ENCODE measurements around the gene FAM131C.
A peak's percentile ranks its signal among the peaks of the same experiment; 100 is the strongest.

Gene FAM131C

DNA sequence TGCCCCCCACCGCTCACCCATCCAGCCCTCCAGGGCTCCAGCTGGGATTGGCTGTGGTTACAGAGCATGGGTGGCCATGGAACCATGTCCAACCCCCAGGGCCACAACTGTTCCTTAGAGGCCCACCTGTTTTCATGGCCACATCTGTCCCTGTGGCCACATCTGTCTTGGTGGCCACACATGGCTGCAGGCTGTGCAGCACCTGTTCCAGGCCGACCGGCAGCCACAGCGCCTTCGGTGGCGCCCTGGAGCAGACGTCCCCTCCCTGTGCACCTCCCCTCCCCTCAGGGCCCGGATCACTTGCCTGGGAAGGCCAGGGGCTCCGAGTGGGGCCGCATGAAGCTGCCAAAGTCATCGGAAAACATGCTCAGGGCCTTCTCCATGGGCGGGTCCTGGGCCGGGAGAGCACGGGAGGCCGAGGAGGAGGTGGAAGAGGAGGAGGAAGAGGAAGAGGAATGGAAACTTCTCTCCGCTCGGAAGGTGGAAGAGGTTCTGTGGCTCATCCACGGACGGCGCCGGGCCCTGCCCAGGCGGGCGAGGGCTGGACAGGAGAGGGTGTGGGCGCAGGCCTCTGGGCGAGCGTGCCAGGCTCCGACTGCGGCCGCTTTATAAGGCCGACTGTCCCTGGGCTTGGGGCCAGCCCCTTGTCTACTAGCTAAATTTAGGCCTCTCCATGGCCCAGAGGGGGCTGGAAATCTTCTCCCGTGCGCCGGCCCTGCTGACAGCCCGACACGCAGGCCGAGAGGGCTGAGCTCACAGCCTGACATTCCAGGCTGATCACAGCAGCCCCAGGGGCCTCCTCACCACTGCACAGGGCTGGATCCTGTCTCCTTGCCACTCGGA lies 55.8 kb downstream of the FAM131C start, which contains the start of gene HSPB7:
TSS of gene HSPB7 (minus strand) at position 583 of the 843 bp plus-strand sequence. CDS start at position 503, 80 bp downstream.
- no peak for DNase-seq (ENCODE audit: low read depth in 1 of 2, low spot score in 1 of 2)

DNA sequence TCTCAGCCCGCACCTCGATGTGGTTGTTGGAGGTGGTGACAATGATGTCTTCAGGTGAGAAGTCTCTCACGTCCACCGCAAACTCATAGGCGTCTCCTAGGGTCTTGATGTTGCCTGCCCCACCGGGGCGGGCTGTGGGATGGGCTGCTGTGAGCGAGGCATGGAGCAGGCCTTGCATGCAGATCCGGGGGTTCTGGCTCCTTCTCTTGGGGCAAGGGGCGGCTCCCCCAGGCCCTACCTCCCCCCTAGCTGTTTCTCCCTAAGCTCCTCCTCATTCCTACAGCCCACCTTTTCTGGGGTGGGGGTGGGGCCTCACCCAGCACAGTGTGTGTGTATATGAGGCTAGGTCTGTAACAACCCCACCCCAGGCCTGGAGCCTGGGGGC lies 56.4 kb downstream of the FAM131C start:
- DNase-seq (ENCODE audit: low read depth in 1 of 2, low spot score in 1 of 2), result no peak

DNA sequence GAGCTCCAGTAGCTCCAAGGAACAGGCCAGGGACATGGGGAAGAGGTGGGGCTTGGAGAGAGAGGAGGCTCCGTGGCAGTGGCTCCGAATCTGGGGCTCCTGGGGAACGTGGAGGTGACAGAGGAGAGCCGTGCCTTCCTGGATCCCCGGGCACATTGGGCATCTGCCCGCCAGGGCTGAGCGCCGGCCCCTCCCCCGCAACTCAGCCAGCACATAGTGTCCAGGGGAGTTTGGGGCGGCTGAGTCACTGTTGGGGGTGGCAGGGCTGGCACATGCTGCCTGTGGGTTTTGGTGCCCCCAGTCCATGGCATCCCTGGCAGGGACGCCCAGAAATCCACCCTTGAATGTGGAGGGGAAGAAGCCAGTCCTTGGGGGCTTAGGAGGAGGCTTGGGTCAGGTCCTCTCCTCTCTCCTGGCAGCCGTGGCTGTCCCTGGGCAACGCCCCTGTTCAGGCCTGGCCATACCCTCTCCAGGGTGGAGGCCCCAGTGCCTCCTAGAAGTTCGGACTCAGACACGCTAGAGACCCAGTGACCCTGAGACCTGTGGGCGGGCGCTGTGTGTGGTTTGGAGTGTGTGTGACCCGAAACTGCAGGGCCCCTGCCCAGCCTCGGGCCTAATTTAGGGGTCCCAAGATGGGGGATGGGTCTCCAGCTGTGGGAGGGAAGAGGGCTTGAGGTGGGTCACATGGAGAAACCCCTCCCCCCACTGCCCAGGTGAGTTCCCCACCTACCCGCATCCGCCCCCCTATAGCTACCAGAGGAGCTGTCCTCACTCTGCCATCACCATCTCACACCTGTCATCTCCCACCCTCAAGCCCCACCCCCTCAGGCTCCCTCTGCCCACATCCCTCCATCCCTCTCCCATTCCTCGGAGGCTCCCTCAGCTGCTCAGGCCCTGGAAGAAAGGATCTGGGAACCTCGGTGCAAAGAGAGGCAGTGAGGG lies 57.2 kb downstream of the FAM131C start:
- no peak for DNase-seq (ENCODE audit: low read depth in 1 of 2, low spot score in 1 of 2)

DNA sequence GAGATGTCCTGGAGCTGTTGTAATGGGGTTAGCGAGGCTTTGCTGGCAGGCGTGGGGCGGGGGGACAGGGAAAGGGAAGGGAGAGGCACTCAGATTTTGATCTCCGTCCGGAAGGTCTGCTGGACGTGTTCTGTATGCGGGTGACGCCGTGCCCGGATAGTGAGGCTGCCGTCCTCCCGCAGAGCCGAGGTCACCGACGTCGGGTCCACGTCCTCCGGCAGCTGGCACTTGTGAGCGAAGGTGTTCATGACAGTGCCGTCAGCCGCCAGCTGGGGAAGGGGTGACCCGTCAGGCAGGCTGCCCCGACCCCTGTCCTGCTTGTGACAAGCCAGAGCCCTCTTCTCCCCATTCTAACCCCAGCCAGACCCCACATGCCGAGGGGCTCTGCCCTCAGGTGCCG lies 58.0 kb downstream of the FAM131C start:
- DNase-seq (ENCODE audit: low read depth in 1 of 2, low spot score in 1 of 2), result no peak

DNA sequence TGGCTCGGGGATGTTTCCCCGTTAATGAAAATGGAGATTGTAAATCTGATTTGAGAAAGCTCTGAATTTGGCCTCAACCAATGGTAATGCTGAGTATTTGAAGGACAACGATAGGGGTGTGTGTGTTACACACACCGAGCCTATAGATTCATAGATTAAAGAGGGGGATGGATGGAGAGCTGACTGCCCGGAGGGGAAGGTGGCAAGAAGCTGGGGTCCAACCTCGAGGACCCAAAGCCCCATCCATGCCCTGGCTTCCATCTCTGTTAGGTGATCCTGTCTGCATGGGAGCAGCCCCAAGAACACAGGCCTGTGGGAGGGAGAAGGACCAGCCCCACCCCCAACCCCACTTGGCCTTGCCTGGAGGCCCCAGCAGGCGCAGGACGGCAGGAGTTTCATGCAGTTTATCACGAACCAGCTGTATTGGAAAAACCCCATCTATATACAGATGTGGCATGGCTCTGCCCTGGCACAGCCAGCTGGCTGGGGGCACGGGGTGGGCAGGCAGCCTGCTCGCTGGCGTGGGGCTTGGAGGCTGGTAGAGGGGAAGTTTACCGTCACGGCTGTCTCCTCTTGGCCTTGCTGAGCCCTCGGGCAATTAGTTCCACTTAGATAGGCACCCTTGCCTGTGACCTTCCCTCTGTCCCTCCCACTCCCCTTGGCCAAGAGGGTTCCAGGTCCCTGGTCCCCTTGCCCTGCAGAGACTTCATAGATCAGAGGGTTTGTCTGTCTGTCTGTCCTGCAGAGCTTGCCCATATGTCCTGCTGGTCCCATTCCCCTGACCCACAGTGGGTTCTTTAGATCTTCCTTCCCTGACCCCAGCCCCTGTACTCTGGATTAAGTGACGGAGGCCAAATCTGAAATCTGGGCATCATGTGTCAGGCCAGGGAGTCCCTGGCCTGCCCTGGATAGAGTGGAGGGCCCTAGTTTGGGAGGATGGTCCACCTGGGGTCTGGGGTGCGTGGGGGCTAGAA lies 58.7 kb downstream of the FAM131C start:
- no peak for DNase-seq (ENCODE audit: low read depth in 1 of 2, low spot score in 1 of 2)

DNA sequence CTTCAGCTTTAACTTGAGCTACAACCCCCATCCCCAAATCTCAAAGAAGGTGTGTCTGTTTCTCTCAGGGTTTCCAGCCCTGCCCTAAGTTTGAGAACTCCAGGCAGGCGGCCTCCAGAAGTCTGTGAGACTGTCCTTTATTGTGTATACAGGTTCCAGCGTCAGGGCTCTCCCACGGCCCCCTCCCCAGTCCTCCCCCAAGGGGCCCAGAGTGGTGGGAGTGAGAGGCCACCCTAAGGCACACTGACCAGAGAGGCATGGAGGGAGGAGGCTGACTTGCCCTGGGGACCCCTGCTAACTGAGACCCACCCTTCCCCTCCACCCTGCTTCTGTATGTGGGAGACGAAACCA lies 59.6 kb downstream of the FAM131C start:
- no peak for DNase-seq (ENCODE audit: low read depth in 1 of 2, low spot score in 1 of 2)

DNA sequence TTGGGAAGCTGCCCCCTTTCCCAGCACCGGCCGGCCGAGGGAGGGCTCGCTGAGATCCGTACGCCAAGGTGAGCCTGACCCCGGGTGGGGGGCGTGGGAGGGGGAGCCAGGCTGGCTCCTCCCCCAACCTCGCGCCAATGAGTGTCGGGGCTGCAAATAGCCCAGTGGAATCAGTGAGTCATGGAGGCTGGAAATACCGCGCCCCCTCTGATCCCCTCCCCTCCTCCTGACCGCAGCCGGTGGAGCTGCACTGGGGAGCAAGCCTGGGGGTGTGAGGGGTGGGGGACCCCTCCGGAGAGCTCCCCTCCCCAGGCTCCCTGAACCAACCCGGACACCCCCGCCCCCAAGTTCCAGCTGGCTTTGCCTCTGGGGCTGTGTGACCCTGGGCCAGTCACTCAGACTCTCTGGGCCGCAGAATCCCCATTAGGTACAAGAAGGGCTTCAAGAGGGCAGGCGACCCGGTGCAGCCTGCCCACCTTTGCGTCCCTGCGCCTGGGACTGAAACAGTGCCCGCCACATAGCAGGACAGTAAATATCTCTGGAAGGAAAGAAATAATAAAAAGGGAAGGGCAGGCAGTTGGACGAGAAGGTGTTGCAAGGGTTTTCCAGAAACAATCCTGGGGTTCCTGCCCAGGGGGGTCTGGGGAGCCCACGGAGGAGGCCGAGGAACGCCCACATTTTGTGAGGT lies 60.1 kb downstream of the FAM131C start:
- DNase-seq (ENCODE audit: low read depth in 1 of 2, low spot score in 1 of 2), result peak in 1 of 2 donors; percentile 22

DNA sequence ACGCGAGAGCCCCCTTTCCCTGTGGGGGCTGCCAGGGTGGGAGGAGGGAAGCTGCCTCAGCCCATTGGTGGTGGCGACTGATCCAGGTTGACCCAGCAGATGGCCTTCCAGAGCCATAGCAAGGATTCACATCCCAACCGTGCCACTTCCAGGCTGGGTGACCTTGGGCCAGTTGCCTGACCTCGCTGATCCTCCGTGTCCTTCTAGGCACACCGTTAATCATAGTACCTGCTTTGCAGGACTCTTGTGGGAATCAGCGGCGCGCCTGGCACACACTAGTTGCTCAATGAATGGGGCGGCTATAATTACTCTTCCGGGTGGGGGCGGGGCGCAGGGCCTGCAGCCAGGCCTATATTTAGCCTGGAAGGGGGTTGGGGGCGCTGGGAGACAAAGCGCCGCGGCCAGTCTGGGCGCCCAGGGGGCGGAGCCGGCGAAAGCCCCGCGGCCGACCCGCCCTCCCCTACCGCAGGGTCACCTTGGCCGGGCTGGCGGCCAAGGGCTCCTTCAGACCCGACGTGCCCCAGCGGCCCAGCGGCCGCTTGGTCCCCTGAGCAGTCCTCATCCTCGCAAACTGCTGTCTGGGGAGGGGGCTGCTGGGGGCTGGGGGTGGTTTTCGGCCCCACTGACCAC lies 60.7 kb downstream of the FAM131C start:
- DNase-seq (ENCODE audit: low read depth in 1 of 2, low spot score in 1 of 2), result no peak

DNA sequence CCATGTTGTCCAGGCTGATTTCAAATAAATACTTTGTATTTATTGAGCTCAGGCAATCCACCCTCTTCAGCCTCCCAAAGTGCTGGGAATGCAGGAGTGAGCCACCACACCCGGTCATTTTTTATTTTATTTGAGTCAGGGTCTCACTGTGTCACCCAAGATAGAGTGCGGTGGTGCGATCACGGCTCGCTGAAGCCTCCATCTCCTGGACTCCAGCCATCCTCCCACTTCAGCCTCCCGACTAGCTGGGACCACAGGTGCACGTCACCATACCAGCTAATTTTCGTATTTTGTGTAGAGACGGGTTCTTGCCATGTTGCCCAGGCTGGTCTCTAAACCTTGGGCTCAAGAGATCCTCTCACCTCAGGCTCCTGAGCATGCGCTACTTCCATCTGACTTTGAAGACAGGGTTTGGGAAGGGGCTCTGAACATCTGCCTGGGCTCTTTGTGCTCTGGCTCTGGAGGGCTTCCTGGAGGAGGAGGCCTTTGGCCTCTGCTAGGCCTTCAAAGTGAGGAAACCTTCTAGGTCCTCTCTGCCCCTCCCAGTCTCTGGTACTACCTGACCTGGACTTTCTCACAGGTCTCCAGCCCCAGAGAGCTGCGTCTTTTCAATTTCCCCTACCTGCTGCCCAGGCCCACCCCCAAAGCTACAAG lies 61.4 kb downstream of the FAM131C start:
- DNase-seq (ENCODE audit: low read depth in 1 of 2, low spot score in 1 of 2), result no peak

DNA sequence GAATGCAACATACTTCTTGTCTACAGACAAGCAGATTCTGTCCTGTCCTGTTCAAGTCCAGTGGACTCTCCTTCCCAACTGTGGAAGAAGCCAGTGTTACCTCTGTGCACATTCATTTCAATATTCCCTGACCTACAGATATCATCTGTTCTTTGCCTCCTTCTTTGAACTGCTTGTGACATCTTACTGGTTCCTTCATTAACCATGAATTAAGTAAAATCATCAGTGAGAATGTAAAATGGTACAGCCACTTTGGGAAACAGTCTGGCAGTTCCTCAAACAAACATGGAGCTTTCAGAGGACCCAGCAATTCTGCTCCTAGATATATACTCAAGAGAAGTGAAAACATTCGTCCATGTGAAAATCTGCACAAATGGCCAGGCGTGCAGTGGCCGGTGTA lies 62.6 kb downstream of the FAM131C start:
- DNase-seq (ENCODE audit: low read depth in 1 of 2, low spot score in 1 of 2), result no peak

DNA sequence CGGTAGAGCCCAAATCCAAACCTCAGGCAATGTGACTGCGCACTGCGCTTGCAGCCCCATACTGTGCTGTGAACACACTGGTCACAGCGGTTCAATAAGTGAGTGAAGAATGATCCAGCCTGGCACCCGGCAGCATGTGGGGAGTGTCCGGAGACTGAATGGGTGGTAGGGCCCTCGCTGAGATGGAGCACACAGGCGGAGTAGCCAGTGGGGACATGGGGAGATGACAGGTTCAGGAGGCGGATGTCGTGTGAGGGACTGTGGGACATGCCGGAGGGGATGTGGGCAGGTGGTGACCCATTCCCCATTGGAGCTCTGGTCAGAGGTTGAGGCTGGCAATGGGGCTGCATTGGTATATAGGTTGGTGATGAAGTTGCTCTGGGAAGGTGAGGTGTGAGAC lies 63.8 kb downstream of the FAM131C start:
- no peak for DNase-seq (ENCODE audit: low read depth in 1 of 2, low spot score in 1 of 2)

DNA sequence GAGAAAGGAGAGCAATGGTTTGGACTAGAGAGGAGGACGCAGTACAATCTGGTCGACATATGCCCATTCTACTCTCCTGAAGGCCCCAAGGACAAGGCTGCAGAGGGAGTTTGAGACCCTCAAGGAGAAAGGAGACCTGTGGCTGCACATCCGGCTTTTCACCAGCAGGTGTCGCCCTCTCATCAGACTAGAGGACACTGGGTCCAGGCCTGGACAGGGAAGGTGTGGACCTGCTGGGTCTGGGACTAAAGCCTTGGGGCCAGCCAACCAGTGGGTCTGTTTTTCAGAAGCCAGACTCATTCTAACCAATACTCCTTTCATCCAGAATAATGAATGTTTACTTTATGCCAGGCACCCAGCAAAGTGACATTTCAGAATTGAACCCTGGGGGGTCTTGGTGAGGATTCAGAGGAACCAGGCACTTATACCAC lies 64.4 kb downstream of the FAM131C start:
- DNase-seq (ENCODE audit: low read depth in 1 of 2, low spot score in 1 of 2), result peak; percentile 44 to 53

Measured in activated T-helper 1 cell treated with anti-CD3 and anti-CD28 coated beads, Interleukin-2, amount 50 U/mL, for 16 hours (primary cell).